HFFc6 (cell line): ENCODE measurements around the gene ZNF787. TPM values are rescaled to one million over a fixed set of nuclear protein-coding genes. Genes with fewer than 3 reads are reported as not detected.

Experiments
- DNase-seq: peaks from one replicate; pipeline ENCODE4 v3.0.0-alpha.2; 2018
- H3K27ac Mint-ChIP-seq: 2 replicates; pipeline ENCODE4 v1.8.0; 2020; ENCODE audit warnings: mild to moderate bottlenecking, mixed read lengths
- H3K27me3 Mint-ChIP-seq: 2 replicates; pipeline ENCODE4 v1.8.0; 2021; ENCODE audit warnings: mild to moderate bottlenecking, moderate library complexity, mixed read lengths; ENCODE audit not compliant: insufficient read depth
- H3K36me3 Mint-ChIP-seq: 2 replicates; pipeline ENCODE4 v1.8.0; 2021; ENCODE audit warnings: low read depth, mixed read lengths
- H3K4me1 Mint-ChIP-seq: 2 replicates; pipeline ENCODE4 v1.8.0; 2020; ENCODE audit warnings: low read depth, mixed read lengths
- H3K4me3 Mint-ChIP-seq: 2 replicates; pipeline ENCODE4 v1.8.0; 2020; ENCODE audit warnings: mild to moderate bottlenecking, moderate library complexity, mixed read lengths
- H3K9me3 Mint-ChIP-seq: 2 replicates; pipeline ENCODE4 v1.8.0; 2020; ENCODE audit warnings: mild to moderate bottlenecking, mixed read lengths
- total RNA-seq, 6 experiments: library from RNA; stranded (reverse); fragmentation: NEBNext Ultra II Directional; extraction: Animal tissue kit (Norgen Biotek cat#: 25700); gene quantifications; 2 replicates in 1 of 6; 3 replicates in 5 of 6; pipeline ENCODE4 v1.2.3, GENCODE V29; 2021
- TF ChIP-seq, protein P1 (sequence below): fragments of 200-600 bp; sonication (generic); IDR thresholded peaks from 2 replicates; pipeline ENCODE4 v1.5.0; 2021; ENCODE audit warnings: antibody characterized with exemption, mild to moderate bottlenecking

Gene ZNF787
- total RNA-seq, 6 experiments from 2014 or later = 28.5 to 31.5 (median 29.5) TPM

- Mint-ChIP-seq H3K27ac (no peak overlapping the region), H3K27me3 (peaks cover 2% of the 10 kb centered on the region), H3K36me3 (peaks cover 13% of the 10 kb centered on the region), H3K4me1 (peaks cover 11% of the 10 kb centered on the region), H3K9me3 (no peaks in the 10 kb centered on the region), H3K4me3 (no peak overlapping the region)
- TF ChIP-seq, protein P1, sequence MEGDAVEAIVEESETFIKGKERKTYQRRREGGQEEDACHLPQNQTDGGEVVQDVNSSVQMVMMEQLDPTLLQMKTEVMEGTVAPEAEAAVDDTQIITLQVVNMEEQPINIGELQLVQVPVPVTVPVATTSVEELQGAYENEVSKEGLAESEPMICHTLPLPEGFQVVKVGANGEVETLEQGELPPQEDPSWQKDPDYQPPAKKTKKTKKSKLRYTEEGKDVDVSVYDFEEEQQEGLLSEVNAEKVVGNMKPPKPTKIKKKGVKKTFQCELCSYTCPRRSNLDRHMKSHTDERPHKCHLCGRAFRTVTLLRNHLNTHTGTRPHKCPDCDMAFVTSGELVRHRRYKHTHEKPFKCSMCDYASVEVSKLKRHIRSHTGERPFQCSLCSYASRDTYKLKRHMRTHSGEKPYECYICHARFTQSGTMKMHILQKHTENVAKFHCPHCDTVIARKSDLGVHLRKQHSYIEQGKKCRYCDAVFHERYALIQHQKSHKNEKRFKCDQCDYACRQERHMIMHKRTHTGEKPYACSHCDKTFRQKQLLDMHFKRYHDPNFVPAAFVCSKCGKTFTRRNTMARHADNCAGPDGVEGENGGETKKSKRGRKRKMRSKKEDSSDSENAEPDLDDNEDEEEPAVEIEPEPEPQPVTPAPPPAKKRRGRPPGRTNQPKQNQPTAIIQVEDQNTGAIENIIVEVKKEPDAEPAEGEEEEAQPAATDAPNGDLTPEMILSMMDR = no peak
- DNase-seq = no peak
Measured at GRCh38 chr19:56086671-56087430, 34.2 kb downstream of the ZNF787 start.

GRCh38 chr19:56085571-56086275 is 35.4 kb downstream of the ZNF787 start:
- H3K27ac Mint-ChIP-seq = no peak overlapping the region
- TF ChIP-seq, protein P1 = no peak
- H3K27me3 Mint-ChIP-seq = peaks cover 2% of the 10 kb centered on the region
- H3K36me3 Mint-ChIP-seq = peaks cover 5% of the 10 kb centered on the region; the same call in 1 of the 2 replicates
- DNase-seq = no peak
- no peak overlapping the region for H3K4me3 Mint-ChIP-seq
- peaks cover 11% of the 10 kb centered on the region for H3K4me1 Mint-ChIP-seq
- no peaks in the 10 kb centered on the region for H3K9me3 Mint-ChIP-seq

- H3K36me3 Mint-ChIP-seq = peaks cover 2% of the 10 kb centered on the region; the same call in 1 of the 2 replicates
- H3K4me1 Mint-ChIP-seq = peaks cover 11% of the 10 kb centered on the region
- no peak overlapping the region for H3K27ac Mint-ChIP-seq
- H3K9me3 Mint-ChIP-seq = no peaks in the 10 kb centered on the region
- peaks cover 2% of the 10 kb centered on the region for H3K27me3 Mint-ChIP-seq
- TF ChIP-seq, protein P1 = no peak
- DNase-seq = no peak
- H3K4me3 Mint-ChIP-seq = no peak overlapping the region
Measured at GRCh38 chr19:56084835-56085536, 36.1 kb downstream of the ZNF787 start.

DNA sequence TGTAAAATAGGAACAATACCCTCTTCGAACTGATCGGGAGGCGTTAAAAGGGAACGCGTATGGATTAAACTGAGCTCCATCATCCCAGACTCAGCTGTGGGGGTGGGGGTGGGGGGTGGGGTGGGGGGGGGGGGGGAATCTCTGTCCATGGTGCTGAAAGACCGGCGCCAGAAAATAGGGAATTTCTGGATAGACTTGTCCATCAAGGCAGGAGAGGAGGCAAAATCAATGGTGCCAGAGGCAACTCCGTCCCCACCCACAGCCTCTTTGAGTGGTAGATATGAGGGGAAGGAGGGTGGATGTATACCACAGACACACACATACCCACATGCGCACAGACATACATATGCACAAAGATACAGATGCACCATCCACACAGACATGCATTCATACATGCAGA is 37.4 kb downstream of the ZNF787 start:
- Mint-ChIP-seq H3K27me3 (peaks cover 2% of the 10 kb centered on the region), H3K9me3 (no peaks in the 10 kb centered on the region), H3K4me3 (no peak overlapping the region), H3K36me3 (no peaks in the 10 kb centered on the region), H3K27ac (no peak overlapping the region), H3K4me1 (peaks cover 11% of the 10 kb centered on the region)
- DNase-seq = no peak
- TF ChIP-seq, protein P1 = no peak

DNA sequence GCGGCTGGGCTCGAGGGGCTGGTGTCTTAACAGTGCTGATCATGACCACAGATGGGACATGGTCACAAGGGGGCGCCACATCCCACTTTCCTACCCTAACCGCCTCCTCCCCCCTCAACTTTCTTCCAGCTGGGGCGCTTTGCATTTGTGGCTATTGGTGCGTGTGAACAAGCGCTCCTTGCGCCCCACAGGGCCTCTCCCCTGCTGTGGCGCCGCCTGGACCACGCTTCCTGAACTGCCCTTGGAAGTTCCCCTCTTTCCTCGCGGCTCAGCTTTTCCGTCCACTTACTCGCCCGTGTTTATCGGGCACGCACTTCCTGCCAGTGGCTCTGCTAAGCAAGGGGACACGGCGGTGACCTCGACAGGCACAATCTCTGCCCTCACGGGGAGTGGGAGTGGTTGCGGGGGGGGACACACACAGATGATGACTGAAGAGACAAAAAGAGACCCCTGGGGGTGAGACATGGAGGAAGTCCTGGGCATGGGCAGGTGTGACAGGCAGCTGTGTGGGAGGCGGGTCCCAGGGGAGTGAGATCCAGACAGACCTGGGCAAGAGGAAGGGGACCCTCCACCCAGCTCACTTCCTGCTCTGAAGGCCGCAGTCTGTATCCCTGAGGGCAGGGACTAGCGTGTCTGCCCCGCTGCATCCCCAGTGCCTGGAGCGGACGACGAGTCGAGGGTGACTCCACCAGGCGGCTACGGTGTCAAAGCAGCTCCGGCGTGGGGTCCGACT is 40.3 kb downstream of the ZNF787 start:
- H3K4me3 Mint-ChIP-seq = peak overlapping the region; percentile 88
- H3K4me1 Mint-ChIP-seq = peaks cover 11% of the 10 kb centered on the region
- 0 out of 2 replicates have a peak overlapping the region, but pooled peaks have one; percentile 19 for H3K27ac Mint-ChIP-seq
- peak; percentile 74 for DNase-seq
- TF ChIP-seq, protein P1 = peak; percentile 77
- no peaks in the 10 kb centered on the region for H3K36me3 Mint-ChIP-seq
- peaks cover 5% of the 10 kb centered on the region for H3K27me3 Mint-ChIP-seq
- no peaks in the 10 kb centered on the region for H3K9me3 Mint-ChIP-seq
